GM12801 (cell line): ENCODE measurements around the gene MRTFA.

Source experiments
- CTCF ChIP-seq: IDR thresholded peaks from one replicate; pipeline ENCODE4 v1.5.1; 2011; ENCODE audit warnings: control low read depth; ENCODE audit not compliant: insufficient read length; ENCODE audit errors: extremely low read depth

The MRTFA gene

DNA sequence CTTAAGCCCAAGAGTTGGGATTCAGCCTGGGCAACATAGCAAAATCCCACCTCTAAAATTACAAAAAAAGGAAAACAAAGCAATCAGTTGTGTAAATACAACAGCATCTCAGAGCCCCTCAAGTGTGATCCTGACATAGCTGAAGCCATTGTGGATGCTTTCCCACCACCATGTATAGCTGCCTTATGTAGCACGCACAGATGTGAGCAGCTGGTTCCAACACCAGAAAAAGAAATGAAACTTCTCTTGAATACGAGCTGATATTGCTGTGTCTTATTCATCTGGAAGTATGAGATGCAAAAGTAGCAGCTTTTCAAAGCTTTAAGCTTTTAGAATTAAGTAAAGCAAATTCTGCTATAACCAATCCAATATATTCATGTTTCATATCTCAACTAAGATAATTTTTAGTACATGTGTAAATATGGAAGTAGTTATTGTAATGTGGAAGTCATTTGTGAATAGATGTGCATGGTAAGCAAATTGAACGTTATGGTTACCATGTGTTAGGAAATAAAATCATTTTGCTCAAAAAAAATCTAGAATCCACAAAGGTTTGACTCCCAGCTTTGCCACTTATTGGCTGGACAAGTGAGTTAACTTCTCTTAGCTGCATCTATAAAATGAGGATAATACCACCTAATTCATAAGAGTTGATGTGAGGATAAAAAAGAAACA is 203.0 kb downstream of the MRTFA start:
- no peak for TF ChIP-seq CTCF

DNA sequence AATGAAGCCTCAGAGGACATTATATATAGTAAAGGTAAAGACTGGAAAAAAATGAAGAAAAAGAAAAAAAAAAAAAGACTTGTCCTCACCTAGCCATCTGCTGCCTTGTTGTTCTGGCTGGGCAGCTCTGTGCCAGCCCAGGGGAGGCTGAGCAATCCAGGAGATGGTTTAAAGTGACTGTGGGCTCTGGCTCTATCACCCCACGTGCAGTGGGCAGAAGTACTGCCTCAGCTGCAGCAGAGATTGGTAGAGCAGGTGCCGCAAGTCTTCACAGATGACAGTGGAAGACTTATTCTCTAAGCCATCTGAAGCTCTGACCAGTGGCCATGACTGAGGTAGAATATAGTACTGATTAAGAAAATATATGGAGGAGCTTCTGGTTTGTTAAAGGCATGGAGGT is 203.9 kb downstream of the MRTFA start:
- TF ChIP-seq CTCF, result no peak

DNA sequence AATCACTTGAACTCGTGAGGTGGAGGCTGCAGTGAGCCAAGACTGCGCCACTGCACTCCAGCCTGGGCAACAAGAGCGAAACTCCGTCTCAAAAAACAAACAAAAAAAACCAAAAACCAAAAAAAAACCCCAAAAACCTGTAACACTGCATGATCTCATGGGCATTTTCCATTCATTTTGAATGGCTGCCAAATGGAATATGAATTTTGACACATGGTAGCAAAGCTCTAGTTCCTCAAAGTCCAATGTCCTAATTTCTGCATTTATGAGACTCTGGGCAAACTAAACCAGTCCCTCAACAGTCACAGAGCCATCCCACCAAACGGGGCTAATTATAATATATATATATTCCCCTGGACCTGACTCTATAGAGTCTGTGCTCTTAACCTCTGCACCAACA is 204.4 kb downstream of the MRTFA start:
- TF ChIP-seq CTCF, result no peak

GRCh38 chr22:40430991-40431390 is 205.5 kb downstream of the MRTFA start:
- no peak for TF ChIP-seq CTCF

DNA sequence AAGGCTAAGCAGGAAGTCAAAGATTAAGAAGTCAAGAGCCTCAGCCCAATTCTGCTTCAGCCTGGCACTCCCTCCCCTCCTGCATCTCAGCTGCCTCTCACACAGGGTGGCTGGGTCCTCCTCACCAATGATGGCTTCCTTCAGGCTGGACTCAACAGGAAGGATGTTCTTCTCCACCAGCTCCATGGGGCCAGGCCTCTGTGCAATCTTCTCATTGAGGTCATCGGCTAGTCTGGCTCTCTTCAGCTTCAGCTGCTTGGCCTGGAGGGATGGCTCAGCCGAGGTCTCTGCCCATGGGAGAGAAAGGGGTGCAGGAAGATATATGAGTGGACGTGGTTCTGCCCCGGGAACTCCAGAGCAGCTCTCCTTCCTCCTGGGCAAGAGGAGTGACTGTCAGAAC is 207.0 kb downstream of the MRTFA start:
- no peak for TF ChIP-seq CTCF

- TF ChIP-seq CTCF, result no peak
These were observed 207.7 kb downstream of the MRTFA start for GRCh38 chr22:40428796-40429195.

GRCh38 chr22:40426594-40427333 is 209.8 kb downstream of the MRTFA start:
- no peak for TF ChIP-seq CTCF
